ENCODE measurements around the gene ANXA11. TPM values are rescaled to one million over a fixed set of nuclear protein-coding genes. Genes with fewer than 3 reads are reported as not detected.

Gene ANXA11
- total RNA-seq, 2 experiments from 2014 or later, result 93.9 to 164 TPM

DNA sequence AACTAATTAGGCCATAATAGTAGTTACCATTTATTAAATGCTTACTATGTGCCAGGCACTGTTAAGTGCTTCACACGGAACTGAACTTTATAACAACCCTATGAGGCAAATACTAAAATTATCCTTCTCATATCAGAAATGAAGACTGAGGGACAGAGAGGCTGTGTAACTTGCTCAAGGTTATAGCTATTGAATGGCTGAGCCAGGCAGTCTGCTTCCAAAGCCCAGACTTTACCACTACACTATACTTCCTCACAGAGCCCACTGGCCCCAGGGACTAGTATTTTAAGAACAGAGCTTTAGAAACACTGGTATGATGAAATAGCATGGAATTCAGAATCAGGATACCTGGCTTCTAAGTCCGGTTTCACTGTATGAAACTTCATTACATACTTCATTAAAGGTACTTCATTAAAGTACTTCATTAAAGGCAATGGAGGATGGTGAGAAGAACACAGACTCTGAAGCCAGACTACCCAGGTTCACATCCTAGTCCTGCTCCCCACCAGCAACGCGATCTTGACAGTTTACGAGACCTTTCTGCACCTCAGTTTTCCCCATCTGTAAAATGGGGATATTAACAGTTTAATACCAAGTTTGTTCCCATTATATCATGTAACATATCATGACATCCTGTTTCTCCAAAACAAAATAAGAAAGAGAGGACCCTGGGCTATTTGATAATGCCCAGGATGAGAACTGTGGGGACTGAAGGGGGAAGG is 19.6 kb downstream of the ANXA11 start:
- Histone ChIP-seq H3K9me2 (ENCODE audit: insufficient read depth, low read length) (no peaks in the 10 kb centered on the region), H3K36me3 (ENCODE audit: insufficient read depth, low read length) (peaks cover 19% of the 10 kb centered on the region), H2AFZ (ENCODE audit: low read length) (no peak overlapping the region), H3K79me2 (ENCODE audit: insufficient read depth, low read depth, low read length) (peaks cover 88% of the 10 kb centered on the region), H3K4me2 (ENCODE audit: low read length) (peak overlapping the region; percentile 97), H4K20me1 (ENCODE audit: insufficient read depth, low read length) (no peaks in the 10 kb centered on the region; the same call in 1 of the 2 replicates), H3K4me1 (ENCODE audit: insufficient read depth, low read length, poor library complexity, severe bottlenecking) (peaks cover 53% of the 10 kb centered on the region), H3K27ac (ENCODE audit: low read depth, low read length, poor library complexity, severe bottlenecking) (peak overlapping the region; percentile 97), H3K9me3 (ENCODE audit: low read length) (no peaks in the 10 kb centered on the region), H3K4me3 (ENCODE audit: low read depth, low read length, poor library complexity, severe bottlenecking) (no peak overlapping the region)
- TF ChIP-seq EZH2phosphoT487 (IDR thresholded peaks at IDR 0.05; ENCODE audit: borderline replicate concordance, low read depth, low read length), result no peak
- TF ChIP-seq, protein P1, sequence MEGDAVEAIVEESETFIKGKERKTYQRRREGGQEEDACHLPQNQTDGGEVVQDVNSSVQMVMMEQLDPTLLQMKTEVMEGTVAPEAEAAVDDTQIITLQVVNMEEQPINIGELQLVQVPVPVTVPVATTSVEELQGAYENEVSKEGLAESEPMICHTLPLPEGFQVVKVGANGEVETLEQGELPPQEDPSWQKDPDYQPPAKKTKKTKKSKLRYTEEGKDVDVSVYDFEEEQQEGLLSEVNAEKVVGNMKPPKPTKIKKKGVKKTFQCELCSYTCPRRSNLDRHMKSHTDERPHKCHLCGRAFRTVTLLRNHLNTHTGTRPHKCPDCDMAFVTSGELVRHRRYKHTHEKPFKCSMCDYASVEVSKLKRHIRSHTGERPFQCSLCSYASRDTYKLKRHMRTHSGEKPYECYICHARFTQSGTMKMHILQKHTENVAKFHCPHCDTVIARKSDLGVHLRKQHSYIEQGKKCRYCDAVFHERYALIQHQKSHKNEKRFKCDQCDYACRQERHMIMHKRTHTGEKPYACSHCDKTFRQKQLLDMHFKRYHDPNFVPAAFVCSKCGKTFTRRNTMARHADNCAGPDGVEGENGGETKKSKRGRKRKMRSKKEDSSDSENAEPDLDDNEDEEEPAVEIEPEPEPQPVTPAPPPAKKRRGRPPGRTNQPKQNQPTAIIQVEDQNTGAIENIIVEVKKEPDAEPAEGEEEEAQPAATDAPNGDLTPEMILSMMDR (conservative IDR thresholded peaks at IDR 0.05; ENCODE audit: low read length), result no peak
- ChIA-PET CTCF (ENCODE audit: unreplicated experiment) (interaction anchor here (0.9 kb wide), 1 partner anchor 13 kb away, joined by 3 read pairs; no protein-coding TSS in a partner anchor), POLR2A (interaction anchor here (1.0 to 2.0 kb wide), 2 partner anchors 10 to 12 kb away, joined by 3 to 9 read pairs; no protein-coding TSS in a partner anchor)
- BruUV-seq (replicated peaks), result no TSS peak
- intact Hi-C loops (cut with micrococcal nuclease; ENCODE audit: unreplicated experiment), result loop anchor here (5.0 kb wide), 1 partner anchor 272 kb away; no protein-coding TSS in a partner anchor
- no peak for DNase-seq (ENCODE audit: low spot score)

DNA sequence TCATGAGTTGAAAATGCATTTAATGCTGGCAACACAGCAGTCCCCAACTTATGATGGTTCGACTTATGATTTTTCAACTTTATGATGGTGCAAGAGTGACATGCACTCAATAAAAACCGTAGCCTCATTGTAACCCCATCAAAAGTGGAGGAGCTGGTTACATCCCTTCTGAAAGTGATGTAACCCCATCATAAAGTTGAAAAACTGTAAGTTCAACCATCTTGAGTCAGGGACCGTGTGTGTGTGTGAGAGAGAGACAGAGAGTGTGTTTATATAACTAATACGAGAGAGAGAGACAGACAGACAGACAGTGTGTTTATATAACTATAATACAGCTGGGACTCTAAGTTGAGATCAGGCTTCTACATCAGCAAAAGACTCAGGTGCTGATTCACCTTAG is 21.0 kb downstream of the ANXA11 start:
- BruUV-seq (replicated peaks), result no TSS peak
- no peak for DNase-seq (ENCODE audit: low spot score)
- Histone ChIP-seq H3K9me2 (ENCODE audit: insufficient read depth, low read length) (no peaks in the 10 kb centered on the region), H3K9me3 (ENCODE audit: low read length) (no peaks in the 10 kb centered on the region), H3K27ac (ENCODE audit: low read depth, low read length, poor library complexity, severe bottlenecking) (no peak overlapping the region), H2AFZ (ENCODE audit: low read length) (no peak overlapping the region), H3K4me3 (ENCODE audit: low read depth, low read length, poor library complexity, severe bottlenecking) (no peak overlapping the region), H4K20me1 (ENCODE audit: insufficient read depth, low read length) (no peaks in the 10 kb centered on the region; the same call in 1 of the 2 replicates), H3K4me2 (ENCODE audit: low read length) (no peak overlapping the region), H3K36me3 (ENCODE audit: insufficient read depth, low read length) (peaks cover 30% of the 10 kb centered on the region), H3K4me1 (ENCODE audit: insufficient read depth, low read length, poor library complexity, severe bottlenecking) (peaks cover 40% of the 10 kb centered on the region), H3K79me2 (ENCODE audit: insufficient read depth, low read depth, low read length) (peaks cover 74% of the 10 kb centered on the region)
- CTCF ChIA-PET (ENCODE audit: unreplicated experiment), result interaction anchor here (0.6 kb wide), 1 partner anchor 11 kb away, joined by 3 read pairs; no protein-coding TSS in a partner anchor
- intact Hi-C loops (cut with micrococcal nuclease; ENCODE audit: unreplicated experiment), result no loop called here
- POLR2A ChIA-PET, result interaction anchor here (2.0 to 2.1 kb wide), 2 partner anchors 8 to 10 kb away, joined by 8 to 9 read pairs; no protein-coding TSS in a partner anchor
- TF ChIP-seq EZH2phosphoT487 (IDR thresholded peaks at IDR 0.05; ENCODE audit: borderline replicate concordance, low read depth, low read length), result no peak
- TF ChIP-seq, protein P1 (conservative IDR thresholded peaks at IDR 0.05; ENCODE audit: low read length), result no peak

DNA sequence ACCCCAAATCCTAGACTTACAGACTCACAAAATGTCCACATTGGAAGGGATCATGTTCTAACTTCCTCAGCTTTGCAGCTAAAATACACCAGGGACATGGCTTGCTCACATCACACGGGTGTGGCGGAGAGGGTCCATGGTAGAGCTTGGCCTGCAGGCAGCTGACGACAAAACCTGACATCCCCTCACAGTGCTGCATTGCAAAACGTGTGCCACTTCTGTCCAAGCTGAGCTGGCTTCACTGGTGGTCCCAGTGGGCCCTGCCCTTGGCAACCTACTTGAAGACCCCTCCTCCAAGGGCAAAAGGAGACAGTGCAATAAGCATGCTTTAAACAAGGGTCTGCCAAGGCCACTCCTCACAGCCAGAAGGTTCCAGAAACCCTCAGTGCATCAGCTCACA is 21.9 kb downstream of the ANXA11 start:
- Histone ChIP-seq H3K4me3 (ENCODE audit: low read depth, low read length, poor library complexity, severe bottlenecking) (no peak overlapping the region), H3K27ac (ENCODE audit: low read depth, low read length, poor library complexity, severe bottlenecking) (no peak overlapping the region), H3K79me2 (ENCODE audit: insufficient read depth, low read depth, low read length) (peaks cover 66% of the 10 kb centered on the region), H4K20me1 (ENCODE audit: insufficient read depth, low read length) (no peaks in the 10 kb centered on the region; the same call in 1 of the 2 replicates), H3K36me3 (ENCODE audit: insufficient read depth, low read length) (peaks cover 30% of the 10 kb centered on the region), H3K4me1 (ENCODE audit: insufficient read depth, low read length, poor library complexity, severe bottlenecking) (peaks cover 40% of the 10 kb centered on the region), H3K9me2 (ENCODE audit: insufficient read depth, low read length) (no peaks in the 10 kb centered on the region), H3K4me2 (ENCODE audit: low read length) (no peak overlapping the region), H2AFZ (ENCODE audit: low read length) (no peak overlapping the region), H3K9me3 (ENCODE audit: low read length) (no peaks in the 10 kb centered on the region)
- intact Hi-C loops (cut with micrococcal nuclease; ENCODE audit: unreplicated experiment), result no loop called here
- no peak for DNase-seq (ENCODE audit: low spot score)
- BruUV-seq (replicated peaks), result no TSS peak
- no peak for TF ChIP-seq EZH2phosphoT487 (IDR thresholded peaks at IDR 0.05; ENCODE audit: borderline replicate concordance, low read depth, low read length)
- TF ChIP-seq, protein P1 (conservative IDR thresholded peaks at IDR 0.05; ENCODE audit: low read length), result no peak
- CTCF ChIA-PET (ENCODE audit: unreplicated experiment), result interaction anchor here (0.6 kb wide), 1 partner anchor 12 kb away, joined by 3 read pairs; no protein-coding TSS in a partner anchor
- POLR2A ChIA-PET, result interaction anchor here (2.1 kb wide), 1 partner anchor 11 kb away, joined by 8 read pairs; no protein-coding TSS in a partner anchor

Data from OCI-LY7 (cell line).